Subcutaneous abdominal adipose tissue (tissue), 5 donors: Measurements from ENCODE around the gene GRID1.

Source experiments
- H3K27ac ChIP-seq: one replicate; pipeline ENCODE4 v1.7.0; 2013; ENCODE audit warnings: low read depth, mild to moderate bottlenecking, inconsistent platforms, low read length, moderate library complexity
- H3K27me3 ChIP-seq, 5 donors: one replicate each; pipeline ENCODE4 v1.7.0; 2013; ENCODE audit warnings: low read length in 5 of 5, inconsistent platforms in 1 of 5; ENCODE audit not compliant: control insufficient read depth in 5 of 5, insufficient read depth in 4 of 5
- H3K36me3 ChIP-seq, 5 donors: one replicate each; pipeline ENCODE4 v1.7.0; 2013; ENCODE audit warnings: low read length in 5 of 5; ENCODE audit not compliant: control insufficient read depth in 5 of 5, insufficient read depth in 5 of 5
- H3K4me1 ChIP-seq, 5 donors: one replicate each; pipeline ENCODE4 v1.7.0; 2013; ENCODE audit warnings: low read length in 5 of 5, mild to moderate bottlenecking in 3 of 5, moderate library complexity in 1 of 5; ENCODE audit not compliant: control insufficient read depth in 5 of 5, insufficient read depth in 5 of 5
- H3K4me3 ChIP-seq, 5 donors: one replicate each; pipeline ENCODE4 v1.7.0; 2013; ENCODE audit warnings: low read length in 5 of 5, low read depth in 1 of 5
- H3K9ac ChIP-seq, 5 donors: one replicate each; pipeline ENCODE4 v1.7.0; 2013; ENCODE audit warnings: low read length in 5 of 5, mild to moderate bottlenecking in 4 of 5, moderate library complexity in 3 of 5
- H3K9me3 ChIP-seq, 5 donors: one replicate each; pipeline ENCODE4 v1.7.0; 2013; ENCODE audit warnings: low read length in 5 of 5; ENCODE audit not compliant: control insufficient read depth in 5 of 5
- donor health status: healthy.
- donor health status: healthy.
- donor health status: healthy.
- donor health status: healthy.
- donor health status: healthy.

GRID1 gene

DNA sequence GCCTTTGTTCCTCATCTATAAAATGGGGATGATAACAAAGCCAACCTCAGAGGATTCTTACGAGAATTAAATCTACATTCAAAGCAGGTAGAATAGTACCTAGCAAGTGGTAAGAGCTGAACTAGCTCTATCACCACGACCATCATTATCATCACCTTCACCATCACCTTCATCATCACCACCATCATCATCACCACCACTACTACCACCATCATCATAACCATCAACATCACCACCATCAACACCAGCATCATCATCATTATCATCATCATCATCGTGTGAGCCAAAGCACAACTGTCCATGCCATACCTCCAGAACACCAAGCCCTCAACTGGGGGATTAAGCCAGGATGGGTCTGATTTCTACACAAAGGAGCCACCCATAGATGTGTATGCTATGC is 206.8 kb downstream of the GRID1 start:
- no peak overlapping the region for H3K27ac ChIP-seq
- H3K4me1 ChIP-seq, result no peaks in the 10 kb centered on the region
- H3K9ac ChIP-seq, result no peak overlapping the region
- no peaks in the 10 kb centered on the region for H3K9me3 ChIP-seq
- no peaks in the 10 kb centered on the region for H3K27me3 ChIP-seq
- H3K36me3 ChIP-seq, result no peaks in the 10 kb centered on the region
- H3K4me3 ChIP-seq, result no peak overlapping the region

DNA sequence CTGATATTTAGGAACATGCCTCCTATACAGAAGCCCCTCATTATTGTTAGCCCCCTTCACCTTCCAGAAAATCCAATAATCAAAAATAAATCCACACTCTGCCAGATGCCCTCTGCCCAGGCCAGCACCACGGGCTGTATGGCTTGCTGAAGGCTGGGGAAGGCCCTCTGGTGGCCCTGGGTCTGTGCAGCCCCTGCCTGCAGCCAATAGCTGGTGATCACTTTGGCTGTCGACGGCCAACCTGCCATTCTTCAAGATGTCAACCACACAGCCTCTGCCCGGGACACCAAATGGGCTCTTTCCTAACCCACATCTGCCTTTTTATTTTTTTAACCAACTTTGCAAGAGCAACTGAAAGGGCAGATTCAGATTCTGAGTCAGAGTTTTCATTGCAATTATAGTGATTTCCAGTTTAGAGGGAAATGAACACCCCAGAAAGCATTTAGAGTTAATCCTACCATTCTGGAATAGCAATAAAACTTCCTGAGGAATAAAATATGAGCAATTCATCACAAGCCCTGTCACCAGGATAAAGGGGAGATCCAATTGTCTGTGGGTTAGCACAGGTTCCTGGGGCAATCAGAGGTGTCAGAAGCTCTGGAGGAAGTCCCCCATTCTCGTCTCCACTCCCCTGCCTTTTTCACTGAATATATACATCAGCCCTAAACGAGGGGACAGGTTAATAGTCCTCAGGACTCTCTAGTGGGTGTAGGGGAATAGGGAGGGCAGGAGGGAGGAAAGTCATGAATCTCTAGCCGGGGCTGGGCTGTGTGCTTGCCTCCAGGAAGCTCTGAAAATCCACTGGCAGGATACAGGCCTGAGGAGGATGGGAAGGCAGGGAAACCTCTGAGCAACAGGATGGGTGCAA is 211.3 kb downstream of the GRID1 start:
- Histone ChIP-seq H3K9ac (no peak overlapping the region), H3K9me3 (no peaks in the 10 kb centered on the region), H3K36me3 (no peaks in the 10 kb centered on the region), H3K27ac (no peak overlapping the region), H3K4me3 (no peak overlapping the region), H3K4me1 (no peaks in the 10 kb centered on the region), H3K27me3 (peaks cover 0 to 3% (median 0%) of the 10 kb centered on the region in 5 donors)

DNA sequence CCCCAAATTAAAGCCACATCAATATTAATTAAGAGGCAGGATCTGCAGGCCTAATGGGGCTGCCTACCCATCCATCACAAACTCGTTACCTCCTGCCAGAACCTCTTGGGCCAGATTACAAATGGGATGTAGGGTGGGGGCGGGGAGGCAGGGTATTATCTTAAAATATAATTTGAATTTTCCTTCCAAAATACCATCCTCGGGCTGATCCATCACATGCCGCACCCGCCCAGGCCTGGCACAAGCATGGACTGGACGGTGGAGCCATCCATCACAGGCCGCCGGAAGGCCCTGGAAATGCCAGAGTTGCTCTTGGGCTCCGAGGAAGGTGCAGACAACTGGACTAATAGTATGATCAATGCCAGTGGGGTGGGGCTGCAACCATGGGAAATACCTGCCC is 212.8 kb downstream of the GRID1 start:
- Histone ChIP-seq H3K27ac (no peak overlapping the region), H3K27me3 (peaks cover 0 to 3% (median 0%) of the 10 kb centered on the region in 5 donors), H3K36me3 (no peaks in the 10 kb centered on the region), H3K9me3 (no peaks in the 10 kb centered on the region), H3K9ac (no peak overlapping the region), H3K4me1 (no peaks in the 10 kb centered on the region), H3K4me3 (no peak overlapping the region)

DNA sequence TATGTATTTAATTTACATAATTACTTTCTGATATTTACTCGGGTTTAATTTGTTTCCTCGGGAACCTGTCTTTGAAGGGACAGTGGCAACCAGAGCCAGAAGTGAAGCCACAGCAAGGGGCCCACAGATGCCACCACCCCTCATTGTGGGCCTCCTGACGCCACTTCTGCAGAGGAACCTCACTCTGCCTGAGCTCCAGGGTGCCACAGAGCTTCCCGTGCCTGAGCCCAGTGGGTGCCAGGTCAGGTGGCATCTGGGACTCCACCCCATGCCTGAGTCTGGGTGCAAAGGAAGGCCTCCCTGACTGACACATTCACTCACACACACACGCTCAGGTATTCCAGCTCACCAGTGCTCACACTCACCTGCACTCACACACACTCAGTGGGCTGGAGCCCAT is 213.7 kb downstream of the GRID1 start:
- H3K9ac ChIP-seq, result no peak overlapping the region
- no peaks in the 10 kb centered on the region for H3K36me3 ChIP-seq
- no peak overlapping the region for H3K27ac ChIP-seq
- no peak overlapping the region for H3K4me3 ChIP-seq
- no peaks in the 10 kb centered on the region for H3K4me1 ChIP-seq
- no peaks in the 10 kb centered on the region for H3K9me3 ChIP-seq
- peaks cover 0 to 3% (median 0%) of the 10 kb centered on the region in 5 donors for H3K27me3 ChIP-seq

DNA sequence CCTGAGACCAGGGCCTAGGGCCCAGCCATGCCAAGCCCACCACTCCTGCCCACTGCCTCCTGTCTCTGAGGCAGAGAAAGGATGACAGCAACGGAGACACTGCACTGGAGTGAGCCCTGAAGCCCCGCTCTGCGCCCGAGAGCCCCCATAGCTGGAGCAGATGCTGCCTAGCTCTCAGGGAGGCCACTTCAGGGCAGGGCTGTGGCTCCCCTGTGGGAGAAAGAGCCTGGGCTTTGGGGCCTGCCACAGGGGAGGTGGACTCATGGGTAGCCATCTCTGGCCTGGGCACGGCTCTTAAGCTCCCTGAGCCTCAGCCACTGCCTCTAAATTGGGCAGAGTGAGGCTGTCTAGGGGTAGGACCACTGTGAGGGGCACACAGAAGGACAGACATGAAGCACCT is 214.2 kb downstream of the GRID1 start:
- Histone ChIP-seq H3K36me3 (no peaks in the 10 kb centered on the region), H3K27me3 (peaks cover 0 to 3% (median 0%) of the 10 kb centered on the region in 5 donors), H3K4me1 (no peaks in the 10 kb centered on the region), H3K9ac (no peak overlapping the region), H3K4me3 (no peak overlapping the region), H3K27ac (no peak overlapping the region), H3K9me3 (no peaks in the 10 kb centered on the region)

DNA sequence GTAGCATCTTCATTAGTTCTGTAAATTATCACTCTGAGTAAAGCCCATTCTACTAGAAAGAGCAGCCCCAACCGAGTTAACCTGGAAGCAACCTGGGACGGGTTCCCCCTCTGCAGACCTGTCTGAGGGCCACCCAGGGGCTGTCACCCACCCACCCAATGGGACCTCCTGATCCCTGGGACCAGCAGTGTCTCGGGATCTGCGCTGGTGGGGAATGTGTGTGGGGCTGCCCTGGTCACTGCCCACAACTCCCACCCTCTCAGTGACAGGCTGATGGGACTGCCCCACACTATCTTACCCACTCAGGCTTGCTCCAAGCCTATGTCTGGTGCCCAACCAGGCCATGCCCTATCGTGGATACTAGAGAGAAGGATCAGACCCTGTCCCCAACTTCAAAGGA is 215.0 kb downstream of the GRID1 start:
- Histone ChIP-seq H3K27me3 (peaks cover 0 to 3% (median 0%) of the 10 kb centered on the region in 5 donors), H3K4me3 (no peak overlapping the region), H3K9ac (no peak overlapping the region), H3K36me3 (no peaks in the 10 kb centered on the region), H3K27ac (no peak overlapping the region), H3K4me1 (no peaks in the 10 kb centered on the region), H3K9me3 (no peaks in the 10 kb centered on the region)

DNA sequence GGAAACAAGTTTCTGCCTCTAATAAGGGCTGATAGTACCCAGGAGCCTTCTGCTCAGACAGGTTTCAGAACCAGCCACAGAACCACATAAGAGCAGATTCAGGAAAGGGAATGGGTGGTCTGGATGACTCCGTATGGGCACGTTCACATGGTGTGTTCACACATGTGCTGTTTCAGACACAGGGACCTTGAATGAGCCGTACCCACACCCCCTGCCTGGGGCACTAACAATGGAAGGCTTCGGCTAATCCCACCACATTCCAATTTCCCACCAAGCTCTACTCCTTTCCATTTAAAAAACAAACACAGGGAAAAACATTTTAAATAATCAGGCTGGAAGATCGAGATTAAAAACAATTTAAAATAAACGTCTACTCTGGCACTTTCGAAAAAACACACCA is 217.3 kb downstream of the GRID1 start:
- Histone ChIP-seq H3K9me3 (no peaks in the 10 kb centered on the region), H3K4me1 (no peaks in the 10 kb centered on the region), H3K9ac (no peak overlapping the region), H3K36me3 (no peaks in the 10 kb centered on the region), H3K27ac (no peak overlapping the region), H3K4me3 (no peak overlapping the region), H3K27me3 (peaks cover 0 to 1% (median 0%) of the 10 kb centered on the region in 5 donors)

DNA sequence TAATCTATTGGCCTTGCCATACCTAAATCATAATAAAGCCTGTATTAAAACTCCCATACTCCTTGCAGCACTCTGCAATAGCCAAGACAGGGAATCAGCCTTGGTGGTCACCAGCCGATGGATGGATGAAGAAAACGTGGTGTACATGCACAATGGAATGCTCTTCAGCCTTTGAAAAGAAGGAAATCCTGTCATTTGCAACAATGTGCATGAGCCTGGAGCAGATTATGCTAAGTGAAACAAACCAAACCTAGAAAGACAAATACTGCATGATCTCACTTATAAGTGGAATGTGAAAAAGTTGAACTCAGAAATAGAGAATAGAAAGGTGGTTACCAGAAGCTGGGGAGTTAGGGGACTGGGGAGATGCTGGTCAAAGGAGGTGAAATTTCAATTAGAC is 218.5 kb downstream of the GRID1 start:
- H3K9ac ChIP-seq, result no peak overlapping the region
- no peak overlapping the region for H3K27ac ChIP-seq
- no peaks in the 10 kb centered on the region for H3K4me1 ChIP-seq
- no peak overlapping the region for H3K4me3 ChIP-seq
- H3K36me3 ChIP-seq, result no peaks in the 10 kb centered on the region
- no peaks in the 10 kb centered on the region for H3K9me3 ChIP-seq
- no peaks in the 10 kb centered on the region for H3K27me3 ChIP-seq

DNA sequence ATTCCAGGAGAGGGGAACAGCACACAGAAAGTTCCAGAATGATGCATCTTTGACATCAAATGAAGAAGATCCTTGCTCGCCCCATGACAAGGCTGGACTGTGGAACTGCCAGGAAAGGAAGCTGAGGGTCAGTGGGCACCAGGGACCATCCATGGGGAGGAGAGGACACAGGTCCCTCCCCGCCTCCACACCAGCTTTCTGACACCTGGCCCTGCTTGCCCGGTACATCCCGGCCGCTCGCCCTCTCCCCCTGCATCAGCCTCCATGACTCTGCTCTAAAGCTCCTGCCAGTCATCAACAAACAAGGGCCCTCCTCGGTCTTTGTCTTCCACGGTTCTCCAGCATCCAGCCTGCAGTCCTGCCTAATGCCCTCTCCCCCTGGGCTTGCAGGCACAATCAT is 222.3 kb downstream of the GRID1 start:
- no peaks in the 10 kb centered on the region for H3K27me3 ChIP-seq
- H3K4me3 ChIP-seq, result no peak overlapping the region
- H3K4me1 ChIP-seq, result no peaks in the 10 kb centered on the region
- no peak overlapping the region for H3K27ac ChIP-seq
- H3K9ac ChIP-seq, result no peak overlapping the region
- no peaks in the 10 kb centered on the region for H3K36me3 ChIP-seq
- H3K9me3 ChIP-seq, result no peaks in the 10 kb centered on the region

DNA sequence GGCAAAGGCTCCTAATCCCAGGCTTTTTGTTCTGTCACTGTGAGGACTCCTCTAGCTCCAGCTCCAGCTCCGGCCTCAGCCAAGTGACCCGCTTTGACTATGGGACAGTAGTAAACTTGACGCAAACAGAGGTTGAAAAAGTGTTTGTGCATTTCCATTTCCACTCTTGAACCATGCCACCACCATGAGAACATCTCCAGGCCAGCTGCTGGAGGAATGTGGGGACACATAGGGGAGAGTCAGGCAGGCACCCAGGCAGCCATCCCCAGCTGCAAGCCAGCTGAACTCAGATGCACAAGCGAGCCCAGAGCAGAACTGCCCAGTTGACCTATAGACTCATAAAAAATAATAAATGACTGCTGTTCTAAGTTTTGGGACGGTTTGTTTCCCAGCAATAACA is 224.7 kb downstream of the GRID1 start:
- no peak overlapping the region for H3K27ac ChIP-seq
- no peaks in the 10 kb centered on the region for H3K36me3 ChIP-seq
- H3K9me3 ChIP-seq, result no peaks in the 10 kb centered on the region
- H3K4me1 ChIP-seq, result no peaks in the 10 kb centered on the region
- no peak overlapping the region for H3K4me3 ChIP-seq
- no peaks in the 10 kb centered on the region for H3K27me3 ChIP-seq
- no peak overlapping the region for H3K9ac ChIP-seq
